Measurements from ENCODE around the gene SIRT1. TPM values are rescaled to one million over a fixed set of nuclear protein-coding genes. Genes with fewer than 3 reads are reported as not detected.

The SIRT1 gene
- total and polyA plus RNA-seq, 2 of the 8 experiments (the other 6 are each of a cell fraction or from before 2014, with no cell fraction given) = 22.6 to 70.9 TPM

- TF ChIP-seq CHD7 (IDR thresholded peaks at IDR 0.05; ENCODE audit: insufficient replicate concordance, low read length) = no peak
- TF ChIP-seq SIRT6 (IDR thresholded peaks at IDR 0.05; ENCODE audit: low read length) = no peak
- no peak for TF ChIP-seq SUZ12 (IDR thresholded peaks at IDR 0.05; ENCODE audit: low read length)
- TF ChIP-seq TBP (IDR thresholded peaks at IDR 0.05; ENCODE audit: low read depth, low read length) = no peak
- no peak for TF ChIP-seq SIX5 (IDR thresholded peaks at IDR 0.05; ENCODE audit: low read depth, low read length)
- TF ChIP-seq RNF2 (IDR thresholded peaks at IDR 0.05; ENCODE audit: borderline replicate concordance, low read depth, low read length, missing control alignments, poor library complexity, severe bottlenecking) = no peak
- TF ChIP-seq TAF7 (optimal IDR thresholded peaks at IDR 0.05; ENCODE audit: borderline replicate concordance, low read depth, low read length) = no peak
- no peak for TF ChIP-seq CTCF (IDR thresholded peaks at IDR 0.05; ENCODE audit: control extremely low read depth in 1 of 3, insufficient read depth in 1 of 3, low read depth in 1 of 3, low read length in 3 of 3)
- TF ChIP-seq TEAD4 (IDR thresholded peaks at IDR 0.05; ENCODE audit: low read depth, low read length) = no peak
Measured at GRCh38 chr10:67851186-67851585, 33.3 kb upstream of the SIRT1 start (continued).

All from H1 (cell line).